Measurements from ENCODE around the gene TMEM30A.

DNA sequence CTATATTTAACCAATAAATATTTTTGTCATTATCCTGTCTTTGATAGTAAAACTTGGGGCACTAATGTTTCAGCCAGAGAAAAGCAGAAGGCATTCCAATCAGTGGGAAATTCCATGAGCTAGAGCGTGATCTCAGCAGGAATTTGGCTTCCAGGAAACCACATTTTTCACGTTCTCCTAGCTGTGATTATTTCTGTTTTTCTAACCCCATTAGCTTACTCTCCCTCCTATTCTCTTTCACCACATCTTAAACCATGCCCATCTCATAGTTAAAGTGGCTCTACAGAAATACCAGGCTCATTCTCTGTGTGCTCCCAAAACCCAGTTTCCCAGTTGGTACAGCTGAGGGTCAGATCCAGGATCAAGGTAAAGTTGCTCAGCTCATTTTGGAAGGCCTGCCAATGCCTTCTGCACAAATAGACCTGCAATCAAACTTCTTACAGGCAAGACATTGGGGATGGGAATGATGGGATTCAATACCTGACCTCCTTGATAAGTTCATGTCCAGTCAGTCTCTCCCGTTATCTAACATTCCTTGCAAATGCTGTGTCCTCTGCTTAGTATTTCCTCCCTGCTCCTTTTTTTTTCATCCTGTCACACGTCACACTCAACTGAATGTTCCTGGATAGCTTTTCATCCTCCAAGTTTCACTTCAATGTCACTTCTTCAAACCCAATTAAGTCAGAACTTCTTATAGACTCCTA is 33.1 kb upstream of the TMEM30A start:
- TF ChIP-seq, protein P1, sequence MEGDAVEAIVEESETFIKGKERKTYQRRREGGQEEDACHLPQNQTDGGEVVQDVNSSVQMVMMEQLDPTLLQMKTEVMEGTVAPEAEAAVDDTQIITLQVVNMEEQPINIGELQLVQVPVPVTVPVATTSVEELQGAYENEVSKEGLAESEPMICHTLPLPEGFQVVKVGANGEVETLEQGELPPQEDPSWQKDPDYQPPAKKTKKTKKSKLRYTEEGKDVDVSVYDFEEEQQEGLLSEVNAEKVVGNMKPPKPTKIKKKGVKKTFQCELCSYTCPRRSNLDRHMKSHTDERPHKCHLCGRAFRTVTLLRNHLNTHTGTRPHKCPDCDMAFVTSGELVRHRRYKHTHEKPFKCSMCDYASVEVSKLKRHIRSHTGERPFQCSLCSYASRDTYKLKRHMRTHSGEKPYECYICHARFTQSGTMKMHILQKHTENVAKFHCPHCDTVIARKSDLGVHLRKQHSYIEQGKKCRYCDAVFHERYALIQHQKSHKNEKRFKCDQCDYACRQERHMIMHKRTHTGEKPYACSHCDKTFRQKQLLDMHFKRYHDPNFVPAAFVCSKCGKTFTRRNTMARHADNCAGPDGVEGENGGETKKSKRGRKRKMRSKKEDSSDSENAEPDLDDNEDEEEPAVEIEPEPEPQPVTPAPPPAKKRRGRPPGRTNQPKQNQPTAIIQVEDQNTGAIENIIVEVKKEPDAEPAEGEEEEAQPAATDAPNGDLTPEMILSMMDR (IDR thresholded peaks at IDR 0.05): no peak
- no peak for TF ChIP-seq POLR2A (IDR thresholded peaks at IDR 0.05)

Measured in tibial nerve (tissue), 3 donors.